ENCODE data around the gene LARGE1.

LARGE1 gene

GRCh38 chr22:33299245-33299956, 620.9 kb downstream of the LARGE1 start:
- peaks cover 6% of the 10 kb centered on the region; the same call in 1 of the 2 replicates for H3K36me3 ChIP-seq (ENCODE audit: insufficient read depth, low read length)
- no peaks in the 10 kb centered on the region for H3K4me1 ChIP-seq (ENCODE audit: insufficient read depth, low read length)
- H3K9ac ChIP-seq (ENCODE audit: low read depth, low read length), result no peak overlapping the region
- no peaks in the 10 kb centered on the region for H3K9me3 ChIP-seq (ENCODE audit: control insufficient read depth, insufficient read depth, low read length)

GRCh38 chr22:33296941-33297340, 623.3 kb downstream of the LARGE1 start:
- no peaks in the 10 kb centered on the region for H3K4me1 ChIP-seq (ENCODE audit: insufficient read depth, low read length)
- no peaks in the 10 kb centered on the region for H3K36me3 ChIP-seq (ENCODE audit: insufficient read depth, low read length)
- no peak overlapping the region for H3K9ac ChIP-seq (ENCODE audit: low read depth, low read length)
- H3K9me3 ChIP-seq (ENCODE audit: control insufficient read depth, insufficient read depth, low read length), result no peaks in the 10 kb centered on the region

- Histone ChIP-seq H3K4me1 (ENCODE audit: insufficient read depth, low read length) (no peaks in the 10 kb centered on the region), H3K36me3 (ENCODE audit: insufficient read depth, low read length) (no peaks in the 10 kb centered on the region; the same call in none of the 2 replicates), H3K9me3 (ENCODE audit: control insufficient read depth, insufficient read depth, low read length) (no peaks in the 10 kb centered on the region), H3K9ac (ENCODE audit: low read depth, low read length) (no peak overlapping the region)
Observed at GRCh38 chr22:33288078-33288477, 632.2 kb downstream of the LARGE1 start.

GRCh38 chr22:33275073-33275443, 645.2 kb downstream of the LARGE1 start:
- H3K9me3 ChIP-seq (ENCODE audit: control insufficient read depth, insufficient read depth, low read length), result no peaks in the 10 kb centered on the region
- H3K9ac ChIP-seq (ENCODE audit: low read depth, low read length), result no peak overlapping the region
- H3K36me3 ChIP-seq (ENCODE audit: insufficient read depth, low read length), result peaks cover 16% of the 10 kb centered on the region; the same call in 1 of the 2 replicates
- H3K4me1 ChIP-seq (ENCODE audit: insufficient read depth, low read length), result no peaks in the 10 kb centered on the region

- no peaks in the 10 kb centered on the region for H3K9me3 ChIP-seq (ENCODE audit: control insufficient read depth, insufficient read depth, low read length)
- H3K36me3 ChIP-seq (ENCODE audit: insufficient read depth, low read length), result peaks cover 16% of the 10 kb centered on the region; the same call in 1 of the 2 replicates
- H3K9ac ChIP-seq (ENCODE audit: low read depth, low read length), result no peak overlapping the region
- no peaks in the 10 kb centered on the region for H3K4me1 ChIP-seq (ENCODE audit: insufficient read depth, low read length)
Observed at GRCh38 chr22:33274214-33275072, 645.8 kb downstream of the LARGE1 start.

GRCh38 chr22:33272871-33273270, 647.4 kb downstream of the LARGE1 start:
- Histone ChIP-seq H3K4me1 (ENCODE audit: insufficient read depth, low read length) (no peaks in the 10 kb centered on the region), H3K36me3 (ENCODE audit: insufficient read depth, low read length) (peaks cover 16% of the 10 kb centered on the region; the same call in 1 of the 2 replicates), H3K9me3 (ENCODE audit: control insufficient read depth, insufficient read depth, low read length) (no peaks in the 10 kb centered on the region), H3K9ac (ENCODE audit: low read depth, low read length) (no peak overlapping the region)

GRCh38 chr22:33272180-33272579, 648.1 kb downstream of the LARGE1 start:
- Histone ChIP-seq H3K9ac (ENCODE audit: low read depth, low read length) (no peak overlapping the region), H3K9me3 (ENCODE audit: control insufficient read depth, insufficient read depth, low read length) (no peaks in the 10 kb centered on the region), H3K36me3 (ENCODE audit: insufficient read depth, low read length) (peaks cover 16% of the 10 kb centered on the region; the same call in 1 of the 2 replicates), H3K4me1 (ENCODE audit: insufficient read depth, low read length) (no peaks in the 10 kb centered on the region)

- Histone ChIP-seq H3K9ac (ENCODE audit: low read depth, low read length) (no peak overlapping the region), H3K36me3 (ENCODE audit: insufficient read depth, low read length) (peaks cover 16% of the 10 kb centered on the region; the same call in 1 of the 2 replicates), H3K9me3 (ENCODE audit: control insufficient read depth, insufficient read depth, low read length) (no peaks in the 10 kb centered on the region), H3K4me1 (ENCODE audit: insufficient read depth, low read length) (no peaks in the 10 kb centered on the region)
Observed at GRCh38 chr22:33271390-33272161, 648.7 kb downstream of the LARGE1 start.

- Histone ChIP-seq H3K36me3 (ENCODE audit: insufficient read depth, low read length) (peaks cover 13% of the 10 kb centered on the region; the same call in 1 of the 2 replicates), H3K4me1 (ENCODE audit: insufficient read depth, low read length) (no peaks in the 10 kb centered on the region), H3K9me3 (ENCODE audit: control insufficient read depth, insufficient read depth, low read length) (no peaks in the 10 kb centered on the region), H3K9ac (ENCODE audit: low read depth, low read length) (no peak overlapping the region)
Observed at GRCh38 chr22:33270596-33270995, 649.7 kb downstream of the LARGE1 start.

GRCh38 chr22:33261699-33262098, 658.6 kb downstream of the LARGE1 start:
- Histone ChIP-seq H3K4me1 (ENCODE audit: insufficient read depth, low read length) (no peaks in the 10 kb centered on the region), H3K36me3 (ENCODE audit: insufficient read depth, low read length) (no peaks in the 10 kb centered on the region; the same call in 1 of the 2 replicates), H3K9me3 (ENCODE audit: control insufficient read depth, insufficient read depth, low read length) (no peaks in the 10 kb centered on the region), H3K9ac (ENCODE audit: low read depth, low read length) (no peak overlapping the region)

GRCh38 chr22:33260498-33260897, 659.8 kb downstream of the LARGE1 start:
- Histone ChIP-seq H3K9me3 (ENCODE audit: control insufficient read depth, insufficient read depth, low read length) (no peaks in the 10 kb centered on the region), H3K9ac (ENCODE audit: low read depth, low read length) (no peak overlapping the region), H3K36me3 (ENCODE audit: insufficient read depth, low read length) (no peaks in the 10 kb centered on the region), H3K4me1 (ENCODE audit: insufficient read depth, low read length) (no peaks in the 10 kb centered on the region)

- Histone ChIP-seq H3K9me3 (ENCODE audit: control insufficient read depth, insufficient read depth, low read length) (no peaks in the 10 kb centered on the region), H3K9ac (ENCODE audit: low read depth, low read length) (no peak overlapping the region), H3K36me3 (ENCODE audit: insufficient read depth, low read length) (no peaks in the 10 kb centered on the region), H3K4me1 (ENCODE audit: insufficient read depth, low read length) (no peaks in the 10 kb centered on the region)
Observed at GRCh38 chr22:33255791-33256190, 664.5 kb downstream of the LARGE1 start.

- Histone ChIP-seq H3K9me3 (ENCODE audit: control insufficient read depth, insufficient read depth, low read length) (no peaks in the 10 kb centered on the region), H3K4me1 (ENCODE audit: insufficient read depth, low read length) (no peaks in the 10 kb centered on the region), H3K9ac (ENCODE audit: low read depth, low read length) (no peak overlapping the region), H3K36me3 (ENCODE audit: insufficient read depth, low read length) (no peaks in the 10 kb centered on the region)
Observed at GRCh38 chr22:33248948-33249347, 671.3 kb downstream of the LARGE1 start.

GRCh38 chr22:33247758-33248157, 672.5 kb downstream of the LARGE1 start:
- no peaks in the 10 kb centered on the region for H3K4me1 ChIP-seq (ENCODE audit: insufficient read depth, low read length)
- H3K9ac ChIP-seq (ENCODE audit: low read depth, low read length), result no peak overlapping the region
- no peaks in the 10 kb centered on the region for H3K9me3 ChIP-seq (ENCODE audit: control insufficient read depth, insufficient read depth, low read length)
- no peaks in the 10 kb centered on the region for H3K36me3 ChIP-seq (ENCODE audit: insufficient read depth, low read length)

All from ES-I3 (cell line).